CD4-positive, alpha-beta T cell treated with Interleukin-15 for 4 hours (primary cell): Measurements from ENCODE around the gene CARMIL1.
"Not testable (repeated sequence)": the region's sequence is repeated elsewhere in the genome, so short reads cannot be mapped to it uniquely, and the experiment has no call there.

Source experiments
- DNase-seq: peaks from one replicate; pipeline ENCODE4 v3.0.0-alpha.2; 2020; ENCODE audit warnings: low spot score

CARMIL1 gene

DNA sequence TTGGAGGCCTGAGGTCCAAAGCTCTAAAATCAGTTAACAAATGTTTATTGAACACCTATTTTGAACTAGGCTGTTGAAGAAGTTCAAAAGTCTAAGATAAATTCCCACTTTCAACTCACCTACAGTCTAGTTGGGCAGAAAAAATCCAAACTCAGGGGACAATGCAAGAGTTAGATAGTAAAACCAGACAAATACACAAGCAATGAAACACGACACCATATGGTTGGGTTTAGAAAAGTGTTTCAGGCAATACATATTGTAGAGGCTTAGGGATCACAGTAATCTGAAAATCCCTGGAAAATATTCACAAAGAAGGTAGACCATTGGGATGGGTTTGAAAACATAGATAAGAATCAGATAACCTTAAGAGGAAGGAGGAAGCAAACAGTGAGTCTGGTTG is 1.3 kb upstream of the CARMIL1 start:
- DNase-seq = no peak

- no peak for DNase-seq
Measured at GRCh38 chr6:25278261-25278913, 787 bp upstream of the CARMIL1 start.

DNA sequence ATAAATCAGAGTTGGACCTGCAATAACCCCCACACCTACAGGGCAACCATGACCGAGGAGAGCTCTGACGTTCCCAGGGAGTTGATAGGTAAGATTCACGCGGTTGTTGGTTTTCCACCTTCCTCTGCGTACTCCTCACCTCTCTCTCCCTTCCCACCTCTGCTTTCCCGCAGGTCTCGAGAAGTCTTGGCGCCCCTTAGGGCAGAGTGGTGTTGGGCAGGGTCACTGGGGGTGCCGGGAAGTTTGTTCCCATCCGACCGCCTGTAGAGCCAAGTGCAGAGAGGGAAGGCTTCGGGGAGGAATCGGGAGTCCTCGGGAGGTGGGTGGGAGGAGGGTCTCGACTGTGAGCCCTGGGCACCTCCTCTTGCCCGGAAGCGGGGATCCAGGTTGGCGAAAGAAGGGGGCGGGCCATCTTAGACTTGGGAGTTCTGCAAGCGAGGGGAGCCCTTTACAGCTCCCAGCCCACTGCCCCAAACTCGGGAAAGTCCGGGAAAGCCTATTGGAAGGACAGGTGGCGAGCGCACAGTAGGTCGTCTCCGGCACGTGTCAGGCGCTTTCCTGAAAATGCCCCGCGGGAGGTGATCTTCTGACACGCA is 672 bp downstream of the CARMIL1 start:
- DNase-seq = no peak

DNA sequence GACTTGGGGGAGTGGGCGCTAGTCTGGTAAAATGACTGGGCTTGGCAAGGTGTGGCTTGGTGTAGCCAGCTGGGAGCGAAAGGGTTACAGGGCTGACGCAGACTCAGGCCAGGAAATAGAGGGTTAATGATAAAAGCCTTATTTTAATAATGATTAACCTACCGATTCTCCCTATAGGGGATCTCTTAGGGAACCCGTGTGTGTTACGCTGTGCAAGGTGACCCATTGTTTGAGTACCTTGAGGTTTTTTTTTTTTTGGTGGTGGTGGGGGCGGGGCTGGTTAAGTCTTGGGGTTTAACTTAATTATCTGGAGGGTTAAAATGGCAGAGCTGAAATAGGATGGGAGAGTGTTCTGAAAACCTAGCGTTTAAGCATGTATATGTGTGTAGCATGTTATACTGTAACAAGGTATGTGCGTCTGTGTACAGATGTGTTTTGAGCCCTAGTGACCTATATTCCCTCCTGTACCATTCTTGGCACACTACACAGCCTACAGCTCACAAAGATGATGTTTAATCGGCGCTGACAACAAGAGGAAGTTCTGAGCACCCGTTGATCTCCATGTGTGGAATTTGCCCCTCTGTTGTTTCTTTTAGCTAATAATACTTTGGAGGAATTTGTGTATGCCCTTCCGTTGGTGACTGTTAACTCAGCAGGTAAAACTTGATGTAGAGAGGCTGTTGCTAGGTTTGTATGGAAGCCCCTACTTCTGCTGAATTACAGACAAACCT is 1.3 kb downstream of the CARMIL1 start:
- DNase-seq = no peak

GRCh38 chr6:25286891-25287290 is 7.7 kb downstream of the CARMIL1 start:
- DNase-seq = no peak

- no peak for DNase-seq
Measured at GRCh38 chr6:25287941-25288340, 8.8 kb downstream of the CARMIL1 start.

GRCh38 chr6:25288518-25288917 is 9.3 kb downstream of the CARMIL1 start:
- no peak for DNase-seq

DNA sequence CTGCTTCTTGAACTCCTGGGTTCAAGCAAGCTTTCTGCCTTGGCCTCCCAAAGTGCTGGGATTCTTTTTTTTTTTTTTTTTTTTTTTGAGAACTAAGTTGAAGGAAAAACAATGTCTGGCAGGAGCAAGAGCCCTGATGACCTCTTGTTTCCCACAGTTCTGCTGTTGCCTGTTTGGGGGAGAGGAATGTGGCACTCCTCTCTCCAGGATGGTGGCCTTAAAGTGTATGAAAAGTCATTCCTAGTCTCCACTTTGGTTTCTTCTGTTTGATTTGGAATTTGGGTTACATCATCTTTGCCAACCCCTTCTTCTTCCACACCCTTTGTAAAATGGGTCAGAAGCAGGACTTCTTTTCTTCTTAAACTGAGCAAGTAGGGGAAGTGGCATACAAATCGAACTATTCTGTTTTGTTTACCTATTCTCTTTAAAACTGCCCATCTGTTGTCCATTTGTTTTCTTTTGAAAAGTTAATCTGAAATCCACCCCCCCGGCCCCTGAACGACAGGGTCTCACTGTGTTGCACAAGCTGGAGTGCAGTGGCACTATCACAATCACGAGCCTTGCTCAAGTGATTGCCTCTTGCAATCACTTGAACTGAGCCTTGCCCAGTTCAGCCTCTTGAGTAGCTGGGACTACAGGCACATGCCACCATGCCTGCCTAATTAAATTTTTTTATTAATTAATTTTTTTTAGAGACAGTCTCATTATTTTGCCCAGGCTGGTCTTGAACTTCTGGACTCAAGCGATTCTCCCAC is 11.3 kb downstream of the CARMIL1 start:
- DNase-seq = no peak

GRCh38 chr6:25292384-25292783 is 13.2 kb downstream of the CARMIL1 start:
- DNase-seq = no peak

DNA sequence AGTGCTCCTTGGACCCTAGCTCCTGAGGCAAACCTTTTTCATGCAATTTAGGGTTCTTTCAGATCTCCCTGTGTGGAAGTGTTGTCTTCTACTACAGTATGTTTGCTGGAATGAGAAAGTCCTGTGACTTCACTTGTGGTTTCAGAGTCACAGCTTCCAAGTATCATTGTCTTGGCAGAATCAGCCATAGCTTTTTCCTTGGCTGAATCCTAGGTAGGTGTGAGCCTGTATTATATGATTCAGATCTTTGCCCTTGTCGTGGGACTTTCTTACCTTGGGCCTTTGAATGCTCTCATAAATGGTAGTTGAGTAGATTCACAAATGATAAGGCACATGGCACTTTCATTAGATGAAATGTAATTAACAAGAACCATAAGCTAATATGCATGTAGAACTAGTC is 16.5 kb downstream of the CARMIL1 start:
- DNase-seq = no peak

- DNase-seq = no peak
Measured at GRCh38 chr6:25296217-25296905, 17.2 kb downstream of the CARMIL1 start.

DNA sequence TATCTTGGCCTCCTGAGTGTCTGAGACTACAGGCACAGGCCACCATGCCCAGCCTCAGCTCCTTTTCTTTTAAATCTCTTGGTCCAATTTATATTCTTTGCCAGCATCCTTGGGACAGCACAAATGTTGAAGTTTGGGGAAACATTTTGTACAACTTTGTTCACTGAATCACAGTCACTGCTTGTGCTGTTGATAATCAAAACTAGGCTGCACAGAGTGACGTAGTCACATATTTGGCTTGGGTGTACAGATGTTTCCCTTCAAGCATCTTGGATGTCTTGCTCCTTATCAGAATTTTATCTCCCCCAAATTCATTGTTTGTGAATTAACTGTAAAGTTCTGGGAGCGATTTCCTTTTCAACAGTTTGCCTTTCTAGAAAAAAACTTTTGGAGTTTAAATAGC is 17.9 kb downstream of the CARMIL1 start:
- no peak for DNase-seq

DNA sequence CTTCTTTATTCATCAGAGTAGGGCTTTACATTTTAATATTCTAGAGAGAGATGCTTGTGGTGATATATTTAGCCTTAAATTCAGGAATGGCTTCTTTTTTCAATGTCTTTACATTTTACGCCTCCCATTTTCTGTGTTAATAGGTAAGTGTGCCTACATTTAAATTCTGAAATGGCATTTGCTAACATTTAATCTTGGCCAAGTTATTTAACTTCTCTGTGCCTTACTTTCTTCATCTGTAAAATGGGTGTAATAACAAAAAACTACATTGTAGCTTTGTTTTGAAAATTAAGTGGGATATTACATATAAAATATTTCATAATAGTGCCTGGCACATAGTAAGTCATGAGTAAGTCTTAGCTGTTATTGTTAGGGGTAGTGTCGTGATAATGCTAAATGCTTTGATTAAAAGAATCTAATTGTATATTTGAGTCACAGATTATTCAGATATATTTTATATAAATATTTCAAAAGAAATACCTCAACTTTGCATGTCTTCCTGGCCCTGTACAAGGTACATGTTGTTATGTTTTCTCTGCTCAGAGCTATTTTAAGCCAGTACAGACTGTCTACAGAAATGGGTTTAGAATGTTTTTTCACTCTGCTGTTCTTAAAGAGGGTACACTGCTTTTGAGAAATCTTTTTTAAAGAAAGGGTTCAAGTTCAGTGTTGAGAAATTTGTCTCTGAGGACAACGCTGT is 18.8 kb downstream of the CARMIL1 start:
- no peak for DNase-seq

- DNase-seq = not testable (repeated sequence)
Measured at GRCh38 chr6:25298523-25298865, 19.3 kb downstream of the CARMIL1 start.

DNA sequence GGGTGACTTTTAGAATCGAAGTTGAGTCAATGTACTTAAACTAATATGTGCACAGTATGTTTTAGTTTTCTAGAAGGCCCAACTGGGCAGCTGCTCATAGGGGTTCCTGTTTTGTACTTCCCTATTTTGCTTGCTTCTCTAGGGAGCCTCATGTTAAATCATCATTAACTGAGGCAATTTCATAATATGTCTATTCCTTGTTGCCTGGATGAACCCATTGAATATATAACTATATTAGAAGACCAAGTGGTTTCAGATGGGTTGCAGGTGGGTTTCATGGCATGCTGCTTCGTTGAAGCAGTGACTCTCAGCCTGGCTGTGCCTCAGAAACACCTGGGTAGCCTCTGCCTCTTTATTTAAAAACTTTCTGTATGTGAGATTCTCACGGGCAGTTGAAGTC is 22.2 kb downstream of the CARMIL1 start:
- no peak for DNase-seq

DNA sequence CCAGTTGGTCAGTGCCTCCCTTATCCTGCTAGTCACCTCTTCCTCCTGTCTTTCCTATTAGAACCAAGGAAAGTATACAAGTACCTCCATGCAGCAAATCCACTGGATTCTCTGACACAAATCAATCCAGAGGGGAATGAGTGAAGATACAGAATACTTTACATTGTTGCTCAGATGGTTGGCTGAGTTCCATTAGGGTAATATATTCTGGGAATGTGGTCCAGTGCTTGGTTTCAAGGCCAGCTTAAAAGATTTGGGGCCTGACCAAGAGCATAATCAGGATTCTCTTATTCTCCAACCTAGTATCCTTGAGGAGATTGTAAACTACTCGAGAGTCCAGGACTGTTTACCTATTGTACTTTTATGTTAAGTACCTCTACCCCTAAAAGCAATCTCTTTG is 23.0 kb downstream of the CARMIL1 start:
- DNase-seq = no peak

GRCh38 chr6:25302677-25303128 is 23.5 kb downstream of the CARMIL1 start:
- no peak for DNase-seq

DNA sequence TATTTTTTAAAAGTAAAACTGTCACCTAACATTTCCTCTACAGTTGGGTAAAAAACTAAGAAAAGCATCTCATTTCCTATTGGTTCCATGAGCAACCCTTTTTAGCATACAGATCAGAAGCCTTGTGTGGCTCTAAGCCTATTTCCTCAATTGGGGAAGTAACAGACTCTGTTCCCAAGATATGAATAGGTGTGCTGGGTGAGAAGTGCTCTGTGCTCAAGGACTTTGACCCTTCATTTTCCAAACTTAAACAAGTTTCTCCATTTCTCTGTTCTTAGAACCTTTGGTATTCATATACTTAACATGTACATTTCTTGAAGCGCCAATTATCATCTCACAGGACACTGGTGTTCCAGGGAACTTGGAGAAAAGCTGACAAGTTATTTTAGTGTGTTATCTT is 24.1 kb downstream of the CARMIL1 start:
- no peak for DNase-seq

GRCh38 chr6:25306379-25306778 is 27.2 kb downstream of the CARMIL1 start:
- DNase-seq = no peak

DNA sequence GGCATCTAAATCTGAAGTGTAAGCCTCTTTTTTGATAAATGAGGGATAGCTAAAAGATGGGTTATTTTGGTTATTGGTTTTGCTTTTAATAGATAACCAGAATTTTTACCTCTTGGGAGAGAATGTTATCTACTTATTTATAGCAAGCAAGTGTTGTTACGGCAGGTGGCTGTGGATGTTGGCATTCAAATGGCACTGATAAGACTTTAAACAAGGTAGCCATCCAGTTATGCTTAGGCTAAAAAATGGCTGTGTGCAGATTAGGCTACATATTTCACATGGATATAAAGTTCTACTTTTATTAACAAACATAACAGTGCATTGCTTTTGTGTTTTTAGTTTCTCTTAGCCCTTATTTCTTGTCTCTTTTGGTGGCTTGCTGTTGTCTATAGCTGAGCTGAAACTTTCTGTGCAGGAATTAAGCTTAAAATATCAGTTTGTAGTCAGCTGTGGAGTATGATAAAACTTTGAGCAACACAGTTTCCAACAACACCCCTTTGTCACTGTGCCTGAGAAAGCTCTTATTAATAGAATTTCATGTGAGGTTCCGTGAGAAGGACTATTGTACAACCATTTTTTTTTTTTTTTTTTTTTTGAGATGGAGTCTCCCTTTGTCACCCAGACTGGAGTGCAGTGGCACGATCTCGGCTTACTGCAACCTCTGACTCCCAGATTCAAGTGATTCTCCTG is 28.8 kb downstream of the CARMIL1 start:
- no peak for DNase-seq

DNA sequence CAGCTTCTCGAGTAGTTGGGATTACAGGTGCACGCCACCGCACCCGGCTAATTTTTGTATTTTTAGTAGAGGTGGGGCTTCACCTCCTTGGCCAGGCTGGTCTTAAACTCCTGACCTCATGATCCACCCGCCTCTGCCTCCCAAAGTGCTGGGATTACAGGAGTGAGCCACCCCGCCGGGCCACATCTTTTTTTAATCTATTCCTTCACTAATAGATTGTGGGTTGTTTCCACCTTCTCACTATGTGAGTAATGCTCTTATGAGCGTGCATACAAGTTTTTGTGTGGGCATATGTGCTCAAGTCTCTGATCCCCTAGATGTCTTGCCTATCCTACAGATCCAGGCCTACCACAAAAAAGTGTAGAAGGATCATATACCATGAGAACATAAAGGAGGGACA is 30.7 kb downstream of the CARMIL1 start:
- DNase-seq = no peak
